ENCODE results near the gene TBC1D24. TPM values are rescaled to one million over a fixed set of nuclear protein-coding genes. Genes with fewer than 3 reads are reported as not detected.

Gene TBC1D24
- total RNA-seq, result 9.3 and 11.6 TPM in 2 replicates

DNA sequence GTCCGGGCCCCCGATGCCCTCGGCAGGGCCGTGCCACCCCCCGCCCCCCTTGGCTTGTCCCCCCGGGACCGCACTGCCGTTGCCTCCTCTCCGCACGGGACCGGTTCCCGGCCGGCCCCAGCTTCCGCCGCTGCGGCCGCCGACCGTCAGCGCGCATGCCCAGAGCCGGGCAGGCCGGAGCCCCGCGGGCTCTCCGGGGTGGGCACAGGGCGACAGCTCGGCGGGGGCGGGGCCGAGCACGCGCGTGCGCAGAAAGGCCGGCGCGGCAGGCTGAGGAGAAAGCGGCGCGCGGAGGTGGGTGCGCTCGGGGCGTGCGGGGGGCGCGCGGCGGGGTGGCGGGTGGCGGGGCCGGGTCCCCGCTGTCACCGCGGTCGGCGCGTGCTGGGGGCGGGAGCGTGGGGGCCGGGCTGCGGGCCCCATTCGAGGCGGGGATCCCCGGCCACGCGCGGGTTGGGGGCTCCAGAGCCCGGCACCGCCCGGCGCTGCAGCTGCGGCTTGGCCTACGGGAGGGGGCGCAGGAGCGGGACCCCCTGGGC lies at the start of gene TBC1D24:
Gene TBC1D24 (plus strand): TSS at position 251 of the 536 bp plus-strand sequence. CDS start 21,022 bp downstream, outside the sequence.

GRCh38 chr16:2429034-2429770 lies 45.7 kb upstream of the TBC1D24 start, which contains the start of gene CCNF:
TSS of gene CCNF (plus strand) at chr16:2429447. CDS start at chr16:2429482, 35 bp downstream.

DNA sequence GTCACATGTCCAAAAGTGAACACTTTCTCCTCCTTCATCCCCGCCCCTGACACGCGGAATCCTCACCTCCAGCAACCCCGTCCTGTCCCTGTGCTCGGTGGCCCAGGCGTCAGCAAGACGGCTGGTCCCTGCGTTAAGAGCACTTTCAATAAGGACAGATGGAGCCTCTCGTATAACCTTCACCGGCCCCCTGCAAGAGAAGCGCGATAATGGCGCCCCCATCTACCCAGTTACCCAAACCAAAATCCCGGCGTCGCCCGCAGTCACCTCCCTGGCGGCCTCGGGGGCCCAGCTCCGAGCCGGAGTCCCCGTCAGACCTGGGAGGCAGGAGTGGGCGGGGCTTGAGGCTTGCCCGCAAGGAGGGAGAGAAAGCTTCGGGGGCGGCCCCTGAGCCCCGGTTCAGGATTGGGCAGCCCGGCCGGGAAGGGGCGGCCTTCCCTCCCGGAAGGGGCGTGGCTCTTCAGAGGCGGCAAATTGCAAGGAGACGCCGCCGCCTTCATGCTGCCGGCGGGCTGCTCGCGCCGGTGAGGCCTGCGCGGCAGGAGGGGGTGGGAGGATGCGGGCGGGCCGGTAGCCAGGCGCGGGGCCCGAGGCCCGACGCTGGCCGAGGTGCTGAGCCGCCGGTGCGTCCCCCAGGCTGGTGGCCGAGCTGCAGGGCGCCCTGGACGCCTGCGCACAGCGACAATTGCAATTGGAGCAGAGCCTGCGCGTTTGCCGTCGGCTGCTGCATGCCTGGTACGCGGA lies 15.1 kb upstream of the TBC1D24 start, which contains the start of gene TEDC2:
Gene TEDC2 (plus strand): TSS at position 463 of the 744 bp plus-strand sequence. CDS start 36 bp downstream, at position 499.

DNA sequence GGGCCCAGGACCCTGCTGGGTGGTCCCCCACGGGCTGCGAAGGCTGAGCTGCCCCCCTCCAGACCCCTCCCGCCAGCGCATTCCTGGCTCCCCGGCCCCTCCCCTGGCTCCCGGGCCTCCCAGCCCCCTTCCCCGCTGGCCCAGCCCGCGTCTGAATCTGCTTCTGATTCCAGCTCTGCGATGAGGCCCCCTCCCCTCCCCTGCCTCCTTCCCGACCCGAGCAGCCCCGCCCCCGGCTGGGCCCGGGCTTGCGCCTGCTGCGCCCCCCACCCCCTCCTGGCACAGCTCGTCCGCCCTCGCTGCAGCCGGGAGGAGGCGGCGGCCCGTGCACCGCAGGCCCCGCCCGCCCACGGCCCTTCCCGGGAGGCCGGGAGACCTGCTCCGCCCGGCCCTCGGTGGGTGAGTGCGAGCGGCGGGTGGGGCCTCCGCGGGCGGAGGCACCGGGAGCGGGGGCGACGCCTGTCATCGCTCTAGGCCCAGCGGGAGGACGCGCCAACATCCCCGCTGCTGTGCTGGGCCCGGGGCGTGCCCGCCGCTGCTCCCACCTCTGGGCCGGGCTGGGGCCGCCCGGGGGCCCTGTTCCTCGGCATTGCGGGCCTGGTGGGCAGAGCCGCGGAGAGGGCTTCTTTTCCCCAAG lies 3.8 kb upstream of the TBC1D24 start, which contains the start of gene NTN3:
Gene NTN3 (plus strand): TSS at position 282 of the 637 bp plus-strand sequence. CDS start 405 bp downstream, outside the sequence.

DNA sequence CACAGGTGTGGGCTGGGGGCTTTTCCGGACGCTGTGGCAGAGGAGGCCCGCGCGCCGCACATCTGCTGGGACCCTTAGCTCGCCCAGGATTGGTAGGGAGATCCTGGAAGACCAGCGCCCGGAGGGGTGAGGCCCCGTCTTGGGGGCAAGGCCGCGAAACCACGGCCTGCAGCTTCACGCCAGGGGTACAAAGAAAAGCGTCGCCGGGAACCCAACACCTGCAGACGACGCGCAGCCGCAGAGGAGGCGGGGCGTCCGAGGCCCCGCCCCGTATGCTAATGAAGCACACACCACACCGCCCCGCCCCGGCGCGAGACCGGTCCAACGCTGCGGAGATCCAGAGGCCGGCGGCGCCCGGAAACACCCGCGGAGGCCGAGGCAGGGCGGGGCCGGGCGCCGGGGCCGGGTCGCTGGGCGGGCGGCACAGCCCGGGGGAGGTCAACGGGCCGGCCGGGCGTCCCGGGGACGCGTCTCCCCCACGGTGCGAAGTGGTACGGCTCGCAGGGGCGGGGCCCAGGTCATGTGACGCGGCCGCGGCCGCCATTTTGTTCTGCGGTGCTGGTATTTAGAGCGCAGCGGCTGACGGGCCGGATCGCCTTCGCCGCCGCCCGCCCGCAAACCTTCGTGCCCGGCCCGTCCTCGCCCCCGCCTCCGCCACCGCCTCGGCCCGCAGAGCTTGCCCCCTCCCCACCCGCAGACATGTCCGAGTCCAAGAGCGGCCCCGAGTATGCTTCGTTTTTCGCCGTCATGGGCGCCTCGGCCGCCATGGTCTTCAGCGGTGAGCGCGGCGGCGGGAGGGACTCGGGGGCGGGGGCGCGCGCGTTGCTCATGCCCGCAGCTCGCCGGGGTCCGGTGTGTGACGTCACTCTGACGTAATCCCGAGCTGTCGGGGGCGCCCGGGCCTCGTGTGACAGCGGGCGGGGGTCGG lies 38.7 kb downstream of the TBC1D24 start, which contains the start of gene ATP6V0C:
Gene ATP6V0C (plus strand): TSS at position 548 of the 928 bp plus-strand sequence. CDS start 152 bp downstream, at position 700.

GRCh38 chr16:2520097-2520783 lies 45.3 kb downstream of the TBC1D24 start, which contains the start of gene AMDHD2:
TSS of gene AMDHD2 (plus strand) at chr16:2520371. CDS start at chr16:2520459, 88 bp downstream.

DNA sequence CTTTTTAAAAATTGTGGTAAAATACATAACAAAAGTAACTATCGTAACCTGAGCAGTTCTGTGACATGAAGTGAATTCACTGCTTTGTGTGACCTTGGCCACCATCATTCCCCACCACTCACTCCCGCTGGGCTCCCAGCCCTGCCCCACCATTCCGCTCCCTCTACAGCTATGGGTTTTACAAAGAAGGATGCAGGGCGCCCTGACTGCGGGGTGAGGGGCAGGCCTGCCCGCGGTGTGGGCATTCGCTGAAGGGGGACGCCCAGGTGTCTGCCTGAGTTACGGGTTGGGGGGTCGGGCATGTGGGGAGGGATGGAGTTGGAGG lies 56.4 kb downstream of the TBC1D24 start, which contains the start of gene CEMP1:
Gene CEMP1 (minus strand): TSS at position 38 of the 325 bp plus-strand sequence. CDS start 335 bp downstream, outside the sequence.

DNA sequence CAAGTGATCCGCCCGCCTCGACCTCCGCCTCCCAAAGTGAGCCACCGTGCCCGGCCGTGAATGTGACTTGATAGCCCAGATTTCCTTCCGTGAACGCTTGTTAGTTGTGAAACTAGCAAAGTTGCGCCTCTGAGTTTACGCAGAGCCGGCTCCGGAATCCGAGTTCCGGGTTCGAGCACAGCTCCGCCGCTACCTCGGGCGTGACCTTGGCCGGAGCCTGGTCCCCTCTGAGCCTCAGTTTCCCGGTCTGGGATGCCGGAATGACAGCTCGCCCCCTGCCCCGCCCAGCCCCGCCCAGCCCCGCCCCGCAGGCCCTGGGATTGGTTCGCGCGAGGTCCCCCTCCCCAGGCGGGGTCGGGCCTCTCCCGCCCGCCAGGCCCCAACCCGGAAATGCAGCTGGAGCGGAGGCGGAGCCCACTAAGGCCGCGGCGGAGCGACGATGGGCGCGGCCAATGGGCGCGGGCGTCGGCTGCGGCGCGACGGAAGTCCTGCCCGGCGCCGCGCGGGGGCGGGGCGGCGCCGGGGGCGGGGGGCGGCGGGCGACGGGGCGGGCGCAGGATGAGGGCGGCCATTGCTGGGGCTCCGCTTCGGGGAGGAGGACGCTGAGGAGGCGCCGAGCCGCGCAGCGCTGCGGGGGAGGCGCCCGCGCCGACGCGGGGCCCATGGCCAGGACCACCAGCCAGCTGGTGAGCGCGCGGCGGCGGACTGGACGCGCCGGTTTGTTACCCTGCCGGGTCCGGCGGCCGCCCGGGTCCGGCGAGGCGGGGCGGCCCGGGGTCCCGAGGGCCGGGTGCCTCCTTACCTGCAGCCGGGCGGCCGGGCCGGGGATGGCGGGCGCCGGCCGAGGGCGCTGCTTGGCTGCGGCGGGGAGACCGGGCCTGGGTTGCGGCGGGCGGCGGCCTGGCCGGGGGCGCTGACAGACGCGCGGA lies 62.8 kb downstream of the TBC1D24 start, which contains the start of gene PDPK1:
Gene PDPK1 (plus strand): TSS at position 571 of the 929 bp plus-strand sequence. CDS start 92 bp downstream, at position 663.

Other genes with a start within 250 kb of the TBC1D24 start
- gene DNASE1L2, start 238.7 kb upstream of the TBC1D24 start, total RNA-seq, result 0.26 TPM in 1 of 2 replicates, not detected in the other
- 89.5 and 90.8 TPM in 2 replicates for gene ECI1, start 223.5 kb upstream of the TBC1D24 start, total RNA-seq
- gene RNPS1, start 207.0 kb upstream of the TBC1D24 start, total RNA-seq, result 97.6 and 141 TPM in 2 replicates
- gene ABCA3, start 134.4 kb upstream of the TBC1D24 start, total RNA-seq, result 0.60 and 0.82 TPM in 2 replicates
- gene CCNF, start 45.7 kb upstream of the TBC1D24 start, total RNA-seq, result 3.9 and 4.7 TPM in 2 replicates
- gene TEDC2, start 15.0 kb upstream of the TBC1D24 start, total RNA-seq, result 3.7 and 5.5 TPM in 2 replicates
- 0.47 and 0.51 TPM in 2 replicates for gene NTN3, start 3.8 kb upstream of the TBC1D24 start, total RNA-seq
- 28.6 and 45.0 TPM in 2 replicates for gene ATP6V0C, start 38.8 kb downstream of the TBC1D24 start, total RNA-seq
- 40.1 and 46.6 TPM in 2 replicates for gene AMDHD2, start 45.2 kb downstream of the TBC1D24 start, total RNA-seq
- gene CEMP1, start 56.3 kb downstream of the TBC1D24 start, total RNA-seq, result not detected in 2 replicates
- 16.1 and 17.2 TPM in 2 replicates for gene PDPK1, start 62.9 kb downstream of the TBC1D24 start, total RNA-seq
- 19.1 and 28.0 TPM in 2 replicates for gene KCTD5, start 207.4 kb downstream of the TBC1D24 start, total RNA-seq
- gene PRSS27, start 245.1 kb downstream of the TBC1D24 start, total RNA-seq, result 0.23 and 3.6 TPM in 2 replicates

Data from pericardium fibroblast (primary cell).